CD14-positive monocyte (primary cell): Measurements from ENCODE around the gene TOMM22. TPM values are rescaled to one million over a fixed set of nuclear protein-coding genes. Genes with fewer than 3 reads are reported as not detected.

Experiments used
- DNase-seq, 3 donors: peaks; one replicate each; pipeline ENCODE4 v3.0.0-alpha.2; 2011 to 2022
- H2AFZ ChIP-seq: 2 replicates; pipeline ENCODE4 v1.6.0; 2012; ENCODE audit warnings: mild to moderate bottlenecking, low read depth, low read length, inconsistent platforms; ENCODE audit not compliant: insufficient read depth, poor library complexity, severe bottlenecking
- H3K27ac ChIP-seq, 2 donors: 1 replicate in 1 of 2; 2 replicates in 1 of 2; pipeline ENCODE4 v1.5.1; 2012 to 2013; ENCODE audit warnings: low read length in 2 of 2, control low read depth in 1 of 2, inconsistent platforms in 1 of 2, low read depth in 1 of 2, mild to moderate bottlenecking in 1 of 2
- H3K27me3 ChIP-seq, 2 donors: one replicate each; pipeline versions ENCODE4 v1.6.0 to v1.6.1; 2011 to 2013; ENCODE audit warnings: low read length in 2 of 2; ENCODE audit not compliant: control insufficient read depth in 2 of 2, insufficient read depth in 2 of 2
- H3K36me3 ChIP-seq, 2 donors: replicated peaks in 1 of 2; 1 replicate in 1 of 2; 2 replicates in 1 of 2; pipeline versions ENCODE4 v1.5.1 to v1.6.1; 2012 to 2013; ENCODE audit warnings: low read length in 2 of 2, control low read depth in 1 of 2, inconsistent platforms in 1 of 2, mild to moderate bottlenecking in 1 of 2; ENCODE audit not compliant: insufficient read depth in 2 of 2, control insufficient read depth in 1 of 2
- H3K4me1 ChIP-seq, 2 donors: 1 replicate in 1 of 2; 2 replicates in 1 of 2; pipeline versions ENCODE4 v1.5.1 to v1.6.1; 2012 to 2013; ENCODE audit warnings: low read length in 2 of 2, control low read depth in 1 of 2, inconsistent platforms in 1 of 2, mild to moderate bottlenecking in 1 of 2, moderate library complexity in 1 of 2; ENCODE audit not compliant: insufficient read depth in 2 of 2, control insufficient read depth in 1 of 2
- H3K4me2 ChIP-seq: replicated peaks from 2 replicates; pipeline ENCODE3; 2012; ENCODE audit warnings: low read length, moderate library complexity, mild to moderate bottlenecking; ENCODE audit not compliant: poor library complexity, severe bottlenecking; ENCODE audit errors: extremely low read depth
- H3K4me3 ChIP-seq, 3 experiments: fragments of 200-600 bp in 1 of 3; sonication (generic) in 1 of 3; replicated peaks in 1 of 3; 1 replicate in 2 of 3; 2 replicates in 1 of 3; pipeline ENCODE4 v1.5.1; 2011 to 2013; ENCODE audit warnings: low read length in 3 of 3, mild to moderate bottlenecking in 3 of 3, control low read depth in 2 of 3, low read depth in 2 of 3, inconsistent platforms in 1 of 3, moderate library complexity in 1 of 3
- H3K79me2 ChIP-seq: 2 replicates; pipeline ENCODE4 v1.6.0; 2012; ENCODE audit warnings: mild to moderate bottlenecking, control low read depth, inconsistent platforms, low read length, moderate library complexity; ENCODE audit not compliant: insufficient read depth
- H3K9ac ChIP-seq: 2 replicates; pipeline ENCODE4 v1.6.0; 2017; ENCODE audit warnings: low read length, mild to moderate bottlenecking; ENCODE audit not compliant: insufficient read depth, poor library complexity, severe bottlenecking
- H3K9me3 ChIP-seq, 2 donors: replicated peaks in 1 of 2; 1 replicate in 1 of 2; 2 replicates in 1 of 2; pipeline versions ENCODE4 v1.5.1 to v1.6.1; 2012 to 2013; ENCODE audit warnings: low read length in 2 of 2, control low read depth in 1 of 2; ENCODE audit not compliant: control insufficient read depth in 1 of 2, insufficient read depth in 1 of 2
- H4K20me1 ChIP-seq: 2 replicates; pipeline ENCODE4 v1.6.0; 2012; ENCODE audit warnings: mild to moderate bottlenecking, low read length, control low read depth, moderate library complexity; ENCODE audit not compliant: insufficient read depth
- H3K27ac Mint-ChIP-seq, 7 donors: one replicate each; pipeline ENCODE4 v1.8.0; 2020; ENCODE audit warnings: mild to moderate bottlenecking in 7 of 7, mixed read lengths in 7 of 7, moderate library complexity in 6 of 7, inconsistent platforms in 2 of 7
- H3K27me3 Mint-ChIP-seq, 3 donors: one replicate each; pipeline ENCODE4 v1.8.0; 2021 to 2022; ENCODE audit warnings: low read depth in 3 of 3, mild to moderate bottlenecking in 3 of 3, mixed read lengths in 3 of 3, moderate library complexity in 3 of 3, inconsistent platforms in 1 of 3
- H3K36me3 Mint-ChIP-seq, 2 donors: one replicate each; pipeline ENCODE4 v1.8.0; 2020; ENCODE audit warnings: mixed read lengths in 2 of 2, inconsistent platforms in 1 of 2, mild to moderate bottlenecking in 1 of 2
- H3K4me1 Mint-ChIP-seq: one replicate; pipeline ENCODE4 v1.8.0; 2020; ENCODE audit warnings: mild to moderate bottlenecking, mixed read lengths
- H3K4me3 Mint-ChIP-seq, 2 donors: one replicate each; pipeline ENCODE4 v1.8.0; 2020; ENCODE audit warnings: mild to moderate bottlenecking in 2 of 2, mixed read lengths in 2 of 2, moderate library complexity in 1 of 2
- H3K9me3 Mint-ChIP-seq, 7 donors: one replicate each; pipeline ENCODE4 v1.8.0; 2020 to 2022; ENCODE audit warnings: mixed read lengths in 7 of 7, mild to moderate bottlenecking in 6 of 7, moderate library complexity in 6 of 7, inconsistent platforms in 2 of 7
- CTCF ChIP-seq: fragments of 200-600 bp; IDR thresholded peaks from one replicate; pipeline ENCODE4 v1.8.0; 2022; ENCODE audit warnings: antibody characterized with exemption, mild to moderate bottlenecking
- WGBS: methylation state at CpG from one replicate; pipeline ENCODE4 v1.1.5; 2013; ENCODE audit warnings: missing lambda C conversion rate; ENCODE audit not compliant: insufficient coverage; 5-methylcytosine and 5-hydroxymethylcytosine counted together
- intact Hi-C, 2 donors: fragments of 100-400 bp; cut with micrococcal nuclease; formaldehyde crosslinking; loops; one replicate each; pipeline versions ENCODE4 v1.15.0 to v1.15.1; 2023
- polyA plus RNA-seq, 3 donors: library from polyadenylated mRNA; depleted of rRNA in 1 of 3; unstranded in 2 of 3; stranded (reverse) in 1 of 3; fragments of 300-500 nt in 2 of 3; fragments of >200 nt in 1 of 3; fragmentation: Illumina TruSeq in 2 of 3; gene quantifications; 1 replicate in 2 of 3; 2 replicates in 1 of 3; pipeline ENCODE4 v1.2.3, GENCODE V29; 2012 to 2021

TOMM22 gene
- polyA plus RNA-seq, 3 donors: 31.9 to 71.4 (median 58.0) TPM

GRCh38 chr22:38675833-38676232 lies 5.9 kb upstream of the TOMM22 start:
- intact Hi-C loops: no loop called here
- peaks cover 0 to 3% (median 0%) of the 10 kb centered on the region in 7 donors for H3K9me3 Mint-ChIP-seq
- H3K27me3 Mint-ChIP-seq: peaks cover 4 to 9% (median 7%) of the 10 kb centered on the region in 3 donors
- Histone ChIP-seq H3K4me3 (no peak overlapping the region), H3K79me2 (no peaks in the 10 kb centered on the region), H3K27ac (no peak overlapping the region), H3K4me1 (no peaks in the 10 kb centered on the region), H3K4me2 (no peak overlapping the region), H3K36me3 (peaks cover 5 to 17% of the 10 kb centered on the region in 2 donors), H3K9me3 (no peaks in the 10 kb centered on the region), H3K9ac (no peak overlapping the region), H4K20me1 (no peaks in the 10 kb centered on the region), H3K27me3 (no peaks in the 10 kb centered on the region), H2AFZ (no peak overlapping the region)
- H3K36me3 Mint-ChIP-seq: peaks cover 13 to 15% of the 10 kb centered on the region in 2 donors
- H3K27ac Mint-ChIP-seq: no peak overlapping the region
- TF ChIP-seq CTCF: no peak
- H3K4me3 Mint-ChIP-seq: no peak overlapping the region
- DNase-seq: no peak
- no peaks in the 10 kb centered on the region for H3K4me1 Mint-ChIP-seq
- 100% methylated on average over 1 of the region's 3 CpGs for WGBS

- Histone ChIP-seq H3K9ac (no peak overlapping the region), H2AFZ (no peak overlapping the region), H3K9me3 (no peaks in the 10 kb centered on the region), H3K36me3 (peaks cover 52 to 68% of the 10 kb centered on the region in 2 donors), H3K4me3 (no peak overlapping the region), H4K20me1 (no peaks in the 10 kb centered on the region), H3K27ac (no peak overlapping the region), H3K27me3 (no peaks in the 10 kb centered on the region), H3K4me2 (no peak overlapping the region), H3K79me2 (peaks cover 10% of the 10 kb centered on the region), H3K4me1 (peaks cover 11 to 16% of the 10 kb centered on the region in 2 donors)
- Mint-ChIP-seq H3K4me1 (peaks cover 12% of the 10 kb centered on the region), H3K27me3 (peaks cover 0 to 2% (median 0%) of the 10 kb centered on the region in 3 donors), H3K27ac (peak overlapping the region in 2 of 7 donors; percentile 41 to 75), H3K9me3 (no peaks in the 10 kb centered on the region), H3K4me3 (no peak overlapping the region), H3K36me3 (peaks cover 58 to 65% of the 10 kb centered on the region in 2 donors)
- intact Hi-C loops: no loop called here
- no peak for DNase-seq
- no peak for TF ChIP-seq CTCF
- WGBS: 100% methylated on average over 3 of the region's 9 CpGs
Measured at GRCh38 chr22:38684895-38685294, 3.1 kb downstream of the TOMM22 start.
